HepG2 (cell line): Measurements from ENCODE around the gene BTBD19. TPM values are rescaled to one million over a fixed set of nuclear protein-coding genes. Genes with fewer than 3 reads are reported as not detected.
A peak's percentile ranks its signal among the peaks of the same experiment; 100 is the strongest.

Experiments used
- CREB1 ChIP-seq, 2 experiments: fragments of 450-650 bp in 1 of 2; IDR thresholded peaks; 2 replicates each; pipeline ENCODE4 v1.6.1; 2016 to 2017; ENCODE audit warnings: control low read depth in 1 of 2, mild to moderate bottlenecking in 1 of 2, missing compliant biosample characterization in 1 of 2, missing genetic modification characterization in 1 of 2
- KLF9 ChIP-seq: IDR thresholded peaks from 2 replicates; pipeline ENCODE4 v1.6.1; 2016; ENCODE audit warnings: low read depth
- MAX ChIP-seq: IDR thresholded peaks from 2 replicates; pipeline ENCODE4 v1.6.1; 2012; ENCODE audit warnings: inconsistent platforms
- MYC ChIP-seq: sonication (generic); formaldehyde crosslinking; IDR thresholded peaks from 2 replicates; pipeline ENCODE4 v1.9.0; 2021; ENCODE audit warnings: missing genetic modification reagents, borderline replicate concordance
- PHF21A ChIP-seq: sonication (generic); formaldehyde crosslinking; IDR thresholded peaks from 2 replicates; pipeline ENCODE4 v1.5.0; 2020; ENCODE audit warnings: mild to moderate bottlenecking, missing genetic modification reagents
- SMARCE1 ChIP-seq: fragments of 450-650 bp; IDR thresholded peaks from 2 replicates; pipeline ENCODE4 v1.6.1; 2017; ENCODE audit warnings: borderline replicate concordance
- ZBTB38 ChIP-seq: sonication (generic); formaldehyde crosslinking; IDR thresholded peaks from 2 replicates; pipeline ENCODE4 v1.5.1; 2020; ENCODE audit warnings: mild to moderate bottlenecking, missing genetic modification reagents
- ZBTB42 ChIP-seq: sonication (generic); formaldehyde crosslinking; IDR thresholded peaks from 2 replicates; pipeline ENCODE4 v1.5.0; 2020; ENCODE audit warnings: mild to moderate bottlenecking, missing genetic modification reagents
- ZC3H4 ChIP-seq: sonication (generic); formaldehyde crosslinking; IDR thresholded peaks from 2 replicates; pipeline ENCODE4 v1.4.0; 2020; ENCODE audit warnings: missing genetic modification reagents, borderline replicate concordance
- ZFP36L1 ChIP-seq: sonication (generic); formaldehyde crosslinking; IDR thresholded peaks from 2 replicates; pipeline ENCODE4 v1.8.0; 2022; ENCODE audit warnings: mild to moderate bottlenecking, missing genetic modification reagents, moderate library complexity
- ZNF101 ChIP-seq: sonication (generic); formaldehyde crosslinking; IDR thresholded peaks from 2 replicates; pipeline ENCODE4 v1.4.0; 2020; ENCODE audit warnings: mild to moderate bottlenecking, low read depth, missing genetic modification reagents, borderline replicate concordance
- ZNF605 ChIP-seq: sonication (generic); formaldehyde crosslinking; IDR thresholded peaks from 2 replicates; pipeline ENCODE4 v1.8.0; 2022; ENCODE audit warnings: mild to moderate bottlenecking, missing genetic modification reagents
- polyA plus RNA-seq, 8 experiments: library from polyadenylated mRNA; depleted of rRNA in 3 of 8; stranded (reverse) in 7 of 8; unstranded in 1 of 8; fragments of >200 nt; fragmentation: Illumina TruSeq in 4 of 8; extraction: Trizol in 4 of 8; gene quantifications; 2 replicates each; pipeline versions ENCODE4 v1.2.1 to v1.2.3, GENCODE V29; 2011 to 2016; ENCODE audit warnings: low read depth in 4 of 8, missing spikeins in 1 of 8, mixed read lengths in 1 of 8; ENCODE audit not compliant: insufficient read depth in 1 of 8
- total RNA-seq, 5 experiments: library from RNA; depleted of rRNA; stranded (reverse); fragments of >200 nt; fragmentation: Illumina TruSeq; extraction: Trizol; gene quantifications; 2 replicates each; pipeline ENCODE4 v1.2.3, GENCODE V29; 2016; ENCODE audit warnings: low read depth in 1 of 5
- TF ChIP-seq, protein P1 (sequence below): sonication (generic); formaldehyde crosslinking; IDR thresholded peaks from 2 replicates; pipeline ENCODE4 v1.4.0; 2020; ENCODE audit warnings: missing genetic modification reagents
- TF ChIP-seq, protein P2 (sequence below), 2 experiments: sonication (generic) in 1 of 2; formaldehyde crosslinking in 1 of 2; IDR thresholded peaks; 2 replicates each; pipeline versions ENCODE4 v1.5.1 to v1.6.1; 2011 to 2020; ENCODE audit warnings: borderline replicate concordance in 1 of 2, low read depth in 1 of 2, low read length in 1 of 2, mild to moderate bottlenecking in 1 of 2, missing genetic modification reagents in 1 of 2, moderate library complexity in 1 of 2
- TF ChIP-seq, protein P3 (sequence below): IDR thresholded peaks from 2 replicates; pipeline ENCODE4 v1.6.1; 2016; ENCODE audit warnings: missing compliant biosample characterization, missing genetic modification reagents, borderline replicate concordance
- TF ChIP-seq, protein P4 (sequence below): sonication (generic); formaldehyde crosslinking; IDR thresholded peaks from 2 replicates; pipeline ENCODE4 v1.4.0; 2020; ENCODE audit warnings: mild to moderate bottlenecking, missing genetic modification reagents

The BTBD19 gene
- total and polyA plus RNA-seq, 2 of the 13 experiments (the other 11 are each of a cell fraction or from before 2014, with no cell fraction given) = 2.7 to 6.7 TPM

- TF ChIP-seq, protein P1, sequence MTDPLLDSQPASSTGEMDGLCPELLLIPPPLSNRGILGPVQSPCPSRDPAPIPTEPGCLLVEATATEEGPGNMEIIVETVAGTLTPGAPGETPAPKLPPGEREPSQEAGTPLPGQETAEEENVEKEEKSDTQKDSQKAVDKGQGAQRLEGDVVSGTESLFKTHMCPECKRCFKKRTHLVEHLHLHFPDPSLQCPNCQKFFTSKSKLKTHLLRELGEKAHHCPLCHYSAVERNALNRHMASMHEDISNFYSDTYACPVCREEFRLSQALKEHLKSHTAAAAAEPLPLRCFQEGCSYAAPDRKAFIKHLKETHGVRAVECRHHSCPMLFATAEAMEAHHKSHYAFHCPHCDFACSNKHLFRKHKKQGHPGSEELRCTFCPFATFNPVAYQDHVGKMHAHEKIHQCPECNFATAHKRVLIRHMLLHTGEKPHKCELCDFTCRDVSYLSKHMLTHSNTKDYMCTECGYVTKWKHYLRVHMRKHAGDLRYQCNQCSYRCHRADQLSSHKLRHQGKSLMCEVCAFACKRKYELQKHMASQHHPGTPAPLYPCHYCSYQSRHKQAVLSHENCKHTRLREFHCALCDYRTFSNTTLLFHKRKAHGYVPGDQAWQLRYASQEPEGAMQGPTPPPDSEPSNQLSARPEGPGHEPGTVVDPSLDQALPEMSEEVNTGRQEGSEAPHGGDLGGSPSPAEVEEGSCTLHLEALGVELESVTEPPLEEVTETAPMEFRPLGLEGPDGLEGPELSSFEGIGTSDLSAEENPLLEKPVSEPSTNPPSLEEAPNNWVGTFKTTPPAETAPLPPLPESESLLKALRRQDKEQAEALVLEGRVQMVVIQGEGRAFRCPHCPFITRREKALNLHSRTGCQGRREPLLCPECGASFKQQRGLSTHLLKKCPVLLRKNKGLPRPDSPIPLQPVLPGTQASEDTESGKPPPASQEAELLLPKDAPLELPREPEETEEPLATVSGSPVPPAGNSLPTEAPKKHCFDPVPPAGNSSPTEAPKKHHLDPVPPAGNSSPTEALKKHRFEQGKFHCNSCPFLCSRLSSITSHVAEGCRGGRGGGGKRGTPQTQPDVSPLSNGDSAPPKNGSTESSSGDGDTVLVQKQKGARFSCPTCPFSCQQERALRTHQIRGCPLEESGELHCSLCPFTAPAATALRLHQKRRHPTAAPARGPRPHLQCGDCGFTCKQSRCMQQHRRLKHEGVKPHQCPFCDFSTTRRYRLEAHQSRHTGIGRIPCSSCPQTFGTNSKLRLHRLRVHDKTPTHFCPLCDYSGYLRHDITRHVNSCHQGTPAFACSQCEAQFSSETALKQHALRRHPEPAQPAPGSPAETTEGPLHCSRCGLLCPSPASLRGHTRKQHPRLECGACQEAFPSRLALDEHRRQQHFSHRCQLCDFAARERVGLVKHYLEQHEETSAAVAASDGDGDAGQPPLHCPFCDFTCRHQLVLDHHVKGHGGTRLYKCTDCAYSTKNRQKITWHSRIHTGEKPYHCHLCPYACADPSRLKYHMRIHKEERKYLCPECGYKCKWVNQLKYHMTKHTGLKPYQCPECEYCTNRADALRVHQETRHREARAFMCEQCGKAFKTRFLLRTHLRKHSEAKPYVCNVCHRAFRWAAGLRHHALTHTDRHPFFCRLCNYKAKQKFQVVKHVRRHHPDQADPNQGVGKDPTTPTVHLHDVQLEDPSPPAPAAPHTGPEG (CRISPR knock-in tag) = 0 out of 2 replicates have a peak, but pooled peaks have one; percentile 50
- TF ChIP-seq ZC3H4 (no peak), ZFP36L1 (no peak), SMARCE1 (no peak), ZNF101 (CRISPR knock-in tag) (no peak), MYC (CRISPR knock-in tag) (peak; percentile 83; the same call in 1 of the 2 replicates), CREB1 (IDR thresholded peaks at IDR 0.05) (no peak), CREB1 (CRISPR knock-in tag; IDR thresholded peaks at IDR 0.05) (peak; percentile 50), ZNF605 (CRISPR knock-in tag) (peak; percentile 51; the same call in 1 of the 2 replicates), ZBTB38 (CRISPR knock-in tag) (no peak), PHF21A (CRISPR knock-in tag) (peak; percentile 58; the same call in 1 of the 2 replicates), MAX (peak; percentile 86), KLF9 (CRISPR knock-in tag) (no peak), ZBTB42 (CRISPR knock-in tag) (no peak)
- TF ChIP-seq, protein P2, sequence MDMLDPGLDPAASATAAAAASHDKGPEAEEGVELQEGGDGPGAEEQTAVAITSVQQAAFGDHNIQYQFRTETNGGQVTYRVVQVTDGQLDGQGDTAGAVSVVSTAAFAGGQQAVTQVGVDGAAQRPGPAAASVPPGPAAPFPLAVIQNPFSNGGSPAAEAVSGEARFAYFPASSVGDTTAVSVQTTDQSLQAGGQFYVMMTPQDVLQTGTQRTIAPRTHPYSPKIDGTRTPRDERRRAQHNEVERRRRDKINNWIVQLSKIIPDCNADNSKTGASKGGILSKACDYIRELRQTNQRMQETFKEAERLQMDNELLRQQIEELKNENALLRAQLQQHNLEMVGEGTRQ (IDR thresholded peaks at IDR 0.05; ENCODE audit: low read depth, low read length) = no peak
- TF ChIP-seq, protein P2 (CRISPR knock-in tag; IDR thresholded peaks at IDR 0.05; ENCODE audit: borderline replicate concordance) = no peak; the same call in 1 of the 2 replicates
- TF ChIP-seq, protein P3, sequence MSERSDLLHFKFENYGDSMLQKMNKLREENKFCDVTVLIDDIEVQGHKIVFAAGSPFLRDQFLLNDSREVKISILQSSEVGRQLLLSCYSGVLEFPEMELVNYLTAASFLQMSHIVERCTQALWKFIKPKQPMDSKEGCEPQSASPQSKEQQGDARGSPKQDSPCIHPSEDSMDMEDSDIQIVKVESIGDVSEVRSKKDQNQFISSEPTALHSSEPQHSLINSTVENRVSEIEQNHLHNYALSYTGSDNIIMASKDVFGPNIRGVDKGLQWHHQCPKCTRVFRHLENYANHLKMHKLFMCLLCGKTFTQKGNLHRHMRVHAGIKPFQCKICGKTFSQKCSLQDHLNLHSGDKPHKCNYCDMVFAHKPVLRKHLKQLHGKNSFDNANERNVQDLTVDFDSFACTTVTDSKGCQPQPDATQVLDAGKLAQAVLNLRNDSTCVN (CRISPR knock-in tag) = no peak; the same call in 1 of the 2 replicates
- TF ChIP-seq, protein P4, sequence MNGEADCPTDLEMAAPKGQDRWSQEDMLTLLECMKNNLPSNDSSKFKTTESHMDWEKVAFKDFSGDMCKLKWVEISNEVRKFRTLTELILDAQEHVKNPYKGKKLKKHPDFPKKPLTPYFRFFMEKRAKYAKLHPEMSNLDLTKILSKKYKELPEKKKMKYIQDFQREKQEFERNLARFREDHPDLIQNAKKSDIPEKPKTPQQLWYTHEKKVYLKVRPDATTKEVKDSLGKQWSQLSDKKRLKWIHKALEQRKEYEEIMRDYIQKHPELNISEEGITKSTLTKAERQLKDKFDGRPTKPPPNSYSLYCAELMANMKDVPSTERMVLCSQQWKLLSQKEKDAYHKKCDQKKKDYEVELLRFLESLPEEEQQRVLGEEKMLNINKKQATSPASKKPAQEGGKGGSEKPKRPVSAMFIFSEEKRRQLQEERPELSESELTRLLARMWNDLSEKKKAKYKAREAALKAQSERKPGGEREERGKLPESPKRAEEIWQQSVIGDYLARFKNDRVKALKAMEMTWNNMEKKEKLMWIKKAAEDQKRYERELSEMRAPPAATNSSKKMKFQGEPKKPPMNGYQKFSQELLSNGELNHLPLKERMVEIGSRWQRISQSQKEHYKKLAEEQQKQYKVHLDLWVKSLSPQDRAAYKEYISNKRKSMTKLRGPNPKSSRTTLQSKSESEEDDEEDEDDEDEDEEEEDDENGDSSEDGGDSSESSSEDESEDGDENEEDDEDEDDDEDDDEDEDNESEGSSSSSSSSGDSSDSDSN (CRISPR knock-in tag) = peak; percentile 92
These were observed 18.3 kb downstream of the BTBD19 start (continued) for GRCh38 chr1:44826375-44827196.
